Gastroesophageal sphincter (tissue), 4 donors: Measurements from ENCODE around the gene CHN1. TPM values are rescaled to one million over a fixed set of nuclear protein-coding genes. Genes with fewer than 3 reads are reported as not detected.

ENCODE experiments used
- ATAC-seq: fragments of 150-250 bp; one replicate; pipeline ENCODE4 v1.9.1; 2016; ENCODE audit warnings: mild to moderate bottlenecking, moderate library complexity
- H3K27ac ChIP-seq, 4 donors: fragments of 200-600 bp; sonication (generic) in 3 of 4; 1 replicate in 3 of 4; 2 replicates in 1 of 4; pipeline ENCODE4 v1.5.1; 2016 to 2019
- H3K27me3 ChIP-seq: fragments of 200-600 bp; sonication (generic); one replicate; pipeline ENCODE4 v1.5.1; 2019
- H3K36me3 ChIP-seq, 2 donors: fragments of 200-600 bp; sonication (generic); one replicate each; pipeline ENCODE4 v1.5.1; 2019; ENCODE audit warnings: control low read depth in 1 of 2
- H3K4me1 ChIP-seq, 3 donors: fragments of 200-600 bp; sonication (generic); 1 replicate in 2 of 3; 2 replicates in 1 of 3; pipeline ENCODE4 v1.5.1; 2016 to 2019; ENCODE audit warnings: control low read depth in 2 of 3
- H3K4me3 ChIP-seq, 2 donors: fragments of 200-600 bp; sonication (generic); one replicate each; pipeline ENCODE4 v1.5.1; 2019; ENCODE audit warnings: mild to moderate bottlenecking in 1 of 2, moderate library complexity in 1 of 2
- H3K9me3 ChIP-seq, 3 donors: fragments of 200-600 bp; sonication (generic); one replicate each; pipeline ENCODE4 v1.5.1; 2017 to 2019; ENCODE audit warnings: control low read depth in 2 of 3
- EP300 ChIP-seq: sonication (generic); formaldehyde crosslinking; IDR thresholded peaks from one replicate; pipeline ENCODE4 v1.6.1; 2017; ENCODE audit warnings: antibody characterized with exemption, mild to moderate bottlenecking
- POLR2A ChIP-seq, 2 donors: fragments of 450-650 bp; IDR thresholded peaks; one replicate each; pipeline ENCODE4 v1.6.1; 2017; ENCODE audit warnings: antibody characterized with exemption in 2 of 2, mild to moderate bottlenecking in 2 of 2, moderate library complexity in 1 of 2
- POLR2AphosphoS5 ChIP-seq: sonication (generic); formaldehyde crosslinking; IDR thresholded peaks from one replicate; pipeline ENCODE4 v1.6.1; 2017; ENCODE audit warnings: antibody characterized with exemption
- WGBS, 2 donors: methylation state at CpG; one replicate each; pipeline ENCODE4 v1.1.5; 2018; ENCODE audit warnings: low coverage in 1 of 2; 5-methylcytosine and 5-hydroxymethylcytosine counted together
- total RNA-seq, 4 donors: library from RNA; depleted of rRNA; stranded (reverse); fragments of >200 nt; gene quantifications; one replicate each; pipeline ENCODE4 v1.1.0, GENCODE V29; 2016
- TF ChIP-seq, protein P1 (sequence below), 4 experiments: fragments of 200-600 bp in 2 of 4; fragments of 450-650 bp in 2 of 4; sonication (generic) in 1 of 4; IDR thresholded peaks; one replicate each; pipeline ENCODE4 v1.5.1; 2017 to 2019; ENCODE audit warnings: antibody characterized with exemption in 4 of 4, mild to moderate bottlenecking in 2 of 4, moderate library complexity in 2 of 4

CHN1 gene
- total RNA-seq, 4 donors from 2014 or later: 13.3 to 35.8 (median 31.1) TPM

- H3K9me3 ChIP-seq: no peaks in the 10 kb centered on the region
- no peaks in the 10 kb centered on the region for H3K27me3 ChIP-seq
- no peak for ATAC-seq
- TF ChIP-seq, protein P1, sequence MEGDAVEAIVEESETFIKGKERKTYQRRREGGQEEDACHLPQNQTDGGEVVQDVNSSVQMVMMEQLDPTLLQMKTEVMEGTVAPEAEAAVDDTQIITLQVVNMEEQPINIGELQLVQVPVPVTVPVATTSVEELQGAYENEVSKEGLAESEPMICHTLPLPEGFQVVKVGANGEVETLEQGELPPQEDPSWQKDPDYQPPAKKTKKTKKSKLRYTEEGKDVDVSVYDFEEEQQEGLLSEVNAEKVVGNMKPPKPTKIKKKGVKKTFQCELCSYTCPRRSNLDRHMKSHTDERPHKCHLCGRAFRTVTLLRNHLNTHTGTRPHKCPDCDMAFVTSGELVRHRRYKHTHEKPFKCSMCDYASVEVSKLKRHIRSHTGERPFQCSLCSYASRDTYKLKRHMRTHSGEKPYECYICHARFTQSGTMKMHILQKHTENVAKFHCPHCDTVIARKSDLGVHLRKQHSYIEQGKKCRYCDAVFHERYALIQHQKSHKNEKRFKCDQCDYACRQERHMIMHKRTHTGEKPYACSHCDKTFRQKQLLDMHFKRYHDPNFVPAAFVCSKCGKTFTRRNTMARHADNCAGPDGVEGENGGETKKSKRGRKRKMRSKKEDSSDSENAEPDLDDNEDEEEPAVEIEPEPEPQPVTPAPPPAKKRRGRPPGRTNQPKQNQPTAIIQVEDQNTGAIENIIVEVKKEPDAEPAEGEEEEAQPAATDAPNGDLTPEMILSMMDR (IDR thresholded peaks at IDR 0.05): no peak
- no peak for TF ChIP-seq EP300
- TF ChIP-seq POLR2AphosphoS5: no peak
- no peak for TF ChIP-seq POLR2A (IDR thresholded peaks at IDR 0.05)
- 96 to 98% methylated on average over 7 of the region's 7 CpGs for WGBS, 2 donors
- peaks cover 0 to 23% of the 10 kb centered on the region in 2 donors for H3K36me3 ChIP-seq
- no peaks in the 10 kb centered on the region for H3K4me1 ChIP-seq
- no peak overlapping the region for H3K4me3 ChIP-seq
- H3K27ac ChIP-seq: no peak overlapping the region
Observed at GRCh38 chr2:174812037-174812436, 193.1 kb downstream of the CHN1 start.

DNA sequence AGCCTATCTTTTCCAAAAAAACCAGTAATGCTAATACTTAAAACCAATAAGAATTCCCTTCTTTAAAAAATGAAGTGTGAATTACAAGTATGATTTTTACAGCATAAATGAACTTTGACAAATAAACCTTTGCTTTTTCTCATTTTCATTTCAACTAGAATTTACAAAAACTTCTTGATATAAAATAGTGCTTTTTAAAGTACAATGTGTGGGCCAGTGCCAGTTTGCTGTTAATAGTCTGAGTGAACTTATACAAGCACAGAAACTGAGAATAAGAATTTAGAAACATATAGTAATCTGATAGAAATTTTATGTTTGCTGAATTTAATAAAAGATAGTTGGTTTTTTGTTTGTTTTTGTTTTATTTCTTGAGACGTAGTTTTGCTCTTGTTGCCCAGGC lies 197.2 kb downstream of the CHN1 start:
- H3K9me3 ChIP-seq: no peaks in the 10 kb centered on the region
- H3K4me1 ChIP-seq: no peaks in the 10 kb centered on the region
- H3K36me3 ChIP-seq: peaks cover 0 to 27% of the 10 kb centered on the region in 2 donors
- WGBS, 2 donors: 60 to 81% methylated on average over 1 of the region's 1 CpG
- TF ChIP-seq POLR2AphosphoS5: no peak
- TF ChIP-seq, protein P1 (IDR thresholded peaks at IDR 0.05): no peak
- no peak for TF ChIP-seq EP300
- TF ChIP-seq POLR2A (IDR thresholded peaks at IDR 0.05): no peak
- no peak overlapping the region for H3K4me3 ChIP-seq
- ATAC-seq: no peak
- no peak overlapping the region for H3K27ac ChIP-seq
- no peaks in the 10 kb centered on the region for H3K27me3 ChIP-seq

DNA sequence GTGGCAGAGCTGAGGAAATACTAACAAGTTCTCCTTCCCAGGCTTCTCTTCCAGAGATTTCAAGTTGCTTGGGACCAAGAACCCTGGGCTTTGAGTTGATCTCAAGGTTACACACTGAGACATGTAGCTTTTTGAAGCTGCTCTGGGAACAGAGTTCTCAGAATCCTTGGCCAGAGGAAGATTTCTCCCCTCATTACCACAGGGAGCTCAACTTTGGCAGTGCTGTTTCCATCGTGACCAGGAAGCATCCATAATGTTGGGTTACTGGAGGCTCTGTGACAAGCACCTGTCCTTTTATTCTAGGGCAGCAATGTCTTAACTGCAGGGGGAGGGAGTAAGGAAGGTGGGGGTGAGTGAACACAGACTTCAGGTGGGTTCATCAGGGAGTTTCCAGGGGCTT lies 199.4 kb downstream of the CHN1 start:
- no peaks in the 10 kb centered on the region for H3K9me3 ChIP-seq
- 83 to 100% methylated on average over 1 of the region's 1 CpG for WGBS, 2 donors
- no peaks in the 10 kb centered on the region for H3K27me3 ChIP-seq
- no peaks in the 10 kb centered on the region for H3K4me1 ChIP-seq
- no peak overlapping the region for H3K27ac ChIP-seq
- no peak for ATAC-seq
- no peak overlapping the region for H3K4me3 ChIP-seq
- no peak for TF ChIP-seq EP300
- TF ChIP-seq, protein P1 (IDR thresholded peaks at IDR 0.05): no peak
- TF ChIP-seq POLR2AphosphoS5: no peak
- TF ChIP-seq POLR2A (IDR thresholded peaks at IDR 0.05): no peak
- H3K36me3 ChIP-seq: peaks cover 0 to 22% of the 10 kb centered on the region in 2 donors

DNA sequence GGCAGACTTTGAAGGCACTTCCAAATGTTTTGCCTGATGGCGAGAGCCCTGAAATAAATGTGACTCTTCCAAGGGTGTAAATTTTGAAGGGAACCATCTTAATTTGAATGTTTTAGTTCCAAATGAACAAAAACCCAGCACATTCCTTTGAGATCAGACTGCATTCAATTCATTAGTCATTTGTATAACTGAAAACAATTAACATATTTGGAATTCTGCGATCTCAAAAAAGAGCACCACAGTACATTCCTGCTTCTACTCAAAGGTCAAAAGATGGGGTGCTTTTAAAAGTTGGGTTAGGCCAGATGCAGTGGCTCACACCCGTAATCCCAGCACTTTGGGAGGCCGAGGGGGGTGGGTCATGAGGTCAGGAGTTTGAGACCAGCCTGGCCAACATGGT lies 202.7 kb downstream of the CHN1 start:
- Histone ChIP-seq H3K4me1 (no peaks in the 10 kb centered on the region), H3K9me3 (no peaks in the 10 kb centered on the region), H3K36me3 (peaks cover 0 to 26% of the 10 kb centered on the region in 2 donors), H3K27me3 (no peaks in the 10 kb centered on the region), H3K27ac (no peak overlapping the region), H3K4me3 (no peak overlapping the region)
- no peak for ATAC-seq
- 83 to 98% methylated on average over 4 of the region's 4 CpGs for WGBS, 2 donors
- no peak for TF ChIP-seq EP300
- TF ChIP-seq, protein P1 (IDR thresholded peaks at IDR 0.05): no peak
- TF ChIP-seq POLR2AphosphoS5: no peak

GRCh38 chr2:174800436-174801205 lies 204.6 kb downstream of the CHN1 start:
- H3K4me1 ChIP-seq: no peaks in the 10 kb centered on the region
- peaks cover 0 to 22% of the 10 kb centered on the region in 2 donors for H3K36me3 ChIP-seq
- H3K27ac ChIP-seq: no peak overlapping the region
- 68 to 69% methylated on average over 8 of the region's 8 CpGs for WGBS, 2 donors
- no peaks in the 10 kb centered on the region for H3K9me3 ChIP-seq
- H3K27me3 ChIP-seq: no peaks in the 10 kb centered on the region
- ATAC-seq: no peak
- no peak for TF ChIP-seq POLR2A (IDR thresholded peaks at IDR 0.05)
- no peak for TF ChIP-seq POLR2AphosphoS5
- no peak for TF ChIP-seq EP300
- TF ChIP-seq, protein P1 (IDR thresholded peaks at IDR 0.05): no peak
- no peak overlapping the region for H3K4me3 ChIP-seq
